ENCODE measurements around the gene MYZAP.

Gene MYZAP

GRCh38 chr15:57651445-57651844 is 59.7 kb downstream of the MYZAP start:
- no peak for DNase-seq (ENCODE audit: low read depth in 1 of 2, low spot score in 1 of 2)
- TF ChIP-seq GABPA (IDR thresholded peaks at IDR 0.05; ENCODE audit: low read depth): no peak
- TF ChIP-seq POLR2AphosphoS5 (IDR thresholded peaks at IDR 0.05; ENCODE audit: low read depth): no peak
- no peak for TF ChIP-seq SPI1 (IDR thresholded peaks at IDR 0.05; ENCODE audit: borderline replicate concordance, low read depth)
- TF ChIP-seq CTCF (IDR thresholded peaks at IDR 0.05; ENCODE audit: insufficient read depth, low read length): no peak
- TF ChIP-seq REST (IDR thresholded peaks at IDR 0.05; ENCODE audit: insufficient replicate concordance, low read depth): no peak
- H3K4me3 ChIP-seq (replicated peaks; ENCODE audit: insufficient read depth, low read length): no peak overlapping the region
- H3K27me3 ChIP-seq (ENCODE audit: insufficient read depth, poor library complexity, severe bottlenecking): peaks cover 3% of the 10 kb centered on the region
- no peak overlapping the region for H3K27ac ChIP-seq (replicated peaks)

- no peak overlapping the region for H3K4me3 ChIP-seq (replicated peaks; ENCODE audit: insufficient read depth, low read length)
- H3K27ac ChIP-seq (replicated peaks): no peak overlapping the region
- TF ChIP-seq CTCF (IDR thresholded peaks at IDR 0.05; ENCODE audit: insufficient read depth, low read length): no peak
- TF ChIP-seq GABPA (IDR thresholded peaks at IDR 0.05; ENCODE audit: low read depth): no peak
- TF ChIP-seq REST (IDR thresholded peaks at IDR 0.05; ENCODE audit: insufficient replicate concordance, low read depth): no peak
- no peak for TF ChIP-seq SPI1 (IDR thresholded peaks at IDR 0.05; ENCODE audit: borderline replicate concordance, low read depth)
- TF ChIP-seq POLR2AphosphoS5 (IDR thresholded peaks at IDR 0.05; ENCODE audit: low read depth): no peak
- no peak for DNase-seq (ENCODE audit: low read depth in 1 of 2, low spot score in 1 of 2)
- H3K27me3 ChIP-seq (ENCODE audit: insufficient read depth, poor library complexity, severe bottlenecking): peaks cover 3% of the 10 kb centered on the region
Observed at GRCh38 chr15:57652481-57652880, 60.8 kb downstream of the MYZAP start.

- no peak for TF ChIP-seq CTCF (IDR thresholded peaks at IDR 0.05; ENCODE audit: insufficient read depth, low read length)
- TF ChIP-seq GABPA (IDR thresholded peaks at IDR 0.05; ENCODE audit: low read depth): no peak
- no peak for TF ChIP-seq REST (IDR thresholded peaks at IDR 0.05; ENCODE audit: insufficient replicate concordance, low read depth)
- no peak for TF ChIP-seq SPI1 (IDR thresholded peaks at IDR 0.05; ENCODE audit: borderline replicate concordance, low read depth)
- TF ChIP-seq POLR2AphosphoS5 (IDR thresholded peaks at IDR 0.05; ENCODE audit: low read depth): no peak
- peaks cover 3% of the 10 kb centered on the region for H3K27me3 ChIP-seq (ENCODE audit: insufficient read depth, poor library complexity, severe bottlenecking)
- no peak overlapping the region for H3K4me3 ChIP-seq (replicated peaks; ENCODE audit: insufficient read depth, low read length)
- DNase-seq (ENCODE audit: low read depth in 1 of 2, low spot score in 1 of 2): no peak
- H3K27ac ChIP-seq (replicated peaks): no peak overlapping the region
Observed at GRCh38 chr15:57654153-57654852, 62.6 kb downstream of the MYZAP start.

Data from HL-60 (cell line).